Loucy (cell line): ENCODE data around the gene EFCAB5.

ENCODE experiments used
- H2AFZ ChIP-seq: fragments of 200-600 bp; sonication (generic); 2 replicates; pipeline ENCODE4 v1.6.0; 2016; ENCODE audit warnings: antibody characterized with exemption, mild to moderate bottlenecking, low read length, moderate library complexity
- H3F3A ChIP-seq: fragments of 200-600 bp; 2 replicates; pipeline ENCODE4 v1.6.0; 2016; ENCODE audit warnings: antibody characterized with exemption, low read depth, mild to moderate bottlenecking
- H3K27me3 ChIP-seq: fragments of 200-600 bp; sonication (generic); 2 replicates; pipeline ENCODE4 v1.6.1; 2014; ENCODE audit warnings: low read length, mild to moderate bottlenecking; ENCODE audit not compliant: insufficient read depth, poor library complexity, severe bottlenecking
- H3K36me3 ChIP-seq: fragments of 200-600 bp; sonication (generic); 2 replicates; pipeline ENCODE4 v1.6.1; 2016; ENCODE audit warnings: low read length; ENCODE audit not compliant: insufficient read depth
- H3K4me1 ChIP-seq: fragments of 200-600 bp; sonication (generic); 2 replicates; pipeline ENCODE4 v1.5.1; 2014; ENCODE audit warnings: low read length, mild to moderate bottlenecking; ENCODE audit not compliant: insufficient read depth, poor library complexity, severe bottlenecking
- H3K4me2 ChIP-seq: fragments of 200-600 bp; sonication (generic); 2 replicates; pipeline ENCODE4 v1.6.0; 2014; ENCODE audit warnings: antibody characterized with exemption, low read length, low read depth, mild to moderate bottlenecking; ENCODE audit not compliant: poor library complexity, severe bottlenecking
- H3K4me3 ChIP-seq: fragments of 200-600 bp; sonication (generic); 2 replicates; pipeline ENCODE4 v1.5.1; 2014; ENCODE audit warnings: low read length, mild to moderate bottlenecking, mixed read lengths; ENCODE audit not compliant: poor library complexity, severe bottlenecking
- H3K79me2 ChIP-seq: fragments of 200-600 bp; sonication (generic); 2 replicates; pipeline ENCODE4 v1.6.1; 2014; ENCODE audit warnings: low read length; ENCODE audit not compliant: insufficient read depth
- H3K9ac ChIP-seq: fragments of 200-600 bp; sonication (generic); 2 replicates; pipeline ENCODE4 v1.6.0; 2014; ENCODE audit warnings: mild to moderate bottlenecking, low read depth, low read length, moderate library complexity; ENCODE audit not compliant: poor library complexity, severe bottlenecking
- H3K9me2 ChIP-seq: fragments of 200-600 bp; sonication (generic); replicated peaks from 2 replicates; pipeline ENCODE4 v1.6.1; 2016; ENCODE audit warnings: low read depth, low read length, mixed read lengths
- H3K9me3 ChIP-seq: fragments of 200-600 bp; sonication (generic); 2 replicates; pipeline ENCODE4 v1.6.1; 2014; ENCODE audit warnings: mild to moderate bottlenecking, antibody characterized with exemption, low read length, low read depth; ENCODE audit not compliant: insufficient read depth
- H4K20me1 ChIP-seq: fragments of 200-600 bp; sonication (generic); 2 replicates; pipeline ENCODE4 v1.6.0; 2014; ENCODE audit warnings: antibody characterized with exemption, low read length, mild to moderate bottlenecking; ENCODE audit not compliant: insufficient read depth, poor library complexity, severe bottlenecking
- EZH2phosphoT487 ChIP-seq: fragments of 200-600 bp; IDR thresholded peaks from 2 replicates; pipeline ENCODE4 v1.6.1; 2018; ENCODE audit warnings: antibody characterized with exemption, mild to moderate bottlenecking, moderate library complexity, borderline replicate concordance
- TF ChIP-seq, protein P1 (sequence below): fragments of 200-600 bp; sonication (generic); conservative IDR thresholded peaks from 2 replicates; pipeline ENCODE4 v1.5.1; 2014; ENCODE audit warnings: mild to moderate bottlenecking, antibody characterized with exemption, low read length

The EFCAB5 gene

DNA sequence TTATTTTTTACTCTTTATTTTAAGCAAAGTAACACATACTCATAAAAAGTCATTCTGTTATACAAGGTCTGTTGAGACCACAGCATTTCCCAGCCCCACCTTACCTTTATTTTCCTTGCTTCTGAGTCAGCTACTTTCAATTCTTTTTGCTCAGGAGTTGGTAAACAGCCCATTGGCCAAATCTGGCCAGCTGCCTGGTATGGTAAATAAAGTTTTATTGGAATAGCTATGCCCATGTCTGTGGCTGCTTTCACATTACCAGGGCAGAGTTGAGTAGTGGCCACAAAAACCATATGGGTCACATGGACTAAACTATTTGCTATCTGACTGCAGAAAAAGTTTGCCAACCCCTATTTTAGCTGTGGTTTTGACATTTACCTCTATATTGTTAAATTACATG lies 171.8 kb downstream of the EFCAB5 start:
- H3K4me2 ChIP-seq = peak overlapping the region; percentile 42

DNA sequence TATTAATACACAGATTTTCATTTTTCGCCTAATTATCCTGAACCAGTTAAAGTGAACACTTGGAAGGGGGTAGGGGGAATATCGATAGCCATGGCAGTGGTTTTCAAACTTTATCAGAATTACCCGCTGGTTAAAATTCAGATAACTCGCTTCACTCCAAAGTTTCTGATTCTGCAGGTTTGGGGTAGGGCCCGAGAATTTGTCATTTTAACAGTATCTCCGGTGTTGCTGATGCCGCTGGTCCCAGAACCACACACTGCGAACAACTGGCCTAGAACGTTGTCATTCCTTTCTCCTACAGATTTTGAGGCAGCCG lies 174.9 kb downstream of the EFCAB5 start:
- peak overlapping the region; percentile 84 for H2AFZ ChIP-seq
- peak overlapping the region; percentile 92 for H3K4me3 ChIP-seq
- H3K9ac ChIP-seq = peak overlapping the region; percentile 96
- H3K79me2 ChIP-seq = peaks cover 47% of the 10 kb centered on the region
- 0 out of 2 replicates have a peak, but pooled peaks cover 5% of the 10 kb centered on the region for H3F3A ChIP-seq
- H3K9me2 ChIP-seq = no peaks in the 10 kb centered on the region
- H3K36me3 ChIP-seq = no peaks in the 10 kb centered on the region
- no peaks in the 10 kb centered on the region for H3K9me3 ChIP-seq
- H4K20me1 ChIP-seq = peaks cover 24% of the 10 kb centered on the region
- H3K4me2 ChIP-seq = peak overlapping the region; percentile 92
- peaks cover 44% of the 10 kb centered on the region for H3K4me1 ChIP-seq
- no peaks in the 10 kb centered on the region for H3K27me3 ChIP-seq
- TF ChIP-seq, protein P1, sequence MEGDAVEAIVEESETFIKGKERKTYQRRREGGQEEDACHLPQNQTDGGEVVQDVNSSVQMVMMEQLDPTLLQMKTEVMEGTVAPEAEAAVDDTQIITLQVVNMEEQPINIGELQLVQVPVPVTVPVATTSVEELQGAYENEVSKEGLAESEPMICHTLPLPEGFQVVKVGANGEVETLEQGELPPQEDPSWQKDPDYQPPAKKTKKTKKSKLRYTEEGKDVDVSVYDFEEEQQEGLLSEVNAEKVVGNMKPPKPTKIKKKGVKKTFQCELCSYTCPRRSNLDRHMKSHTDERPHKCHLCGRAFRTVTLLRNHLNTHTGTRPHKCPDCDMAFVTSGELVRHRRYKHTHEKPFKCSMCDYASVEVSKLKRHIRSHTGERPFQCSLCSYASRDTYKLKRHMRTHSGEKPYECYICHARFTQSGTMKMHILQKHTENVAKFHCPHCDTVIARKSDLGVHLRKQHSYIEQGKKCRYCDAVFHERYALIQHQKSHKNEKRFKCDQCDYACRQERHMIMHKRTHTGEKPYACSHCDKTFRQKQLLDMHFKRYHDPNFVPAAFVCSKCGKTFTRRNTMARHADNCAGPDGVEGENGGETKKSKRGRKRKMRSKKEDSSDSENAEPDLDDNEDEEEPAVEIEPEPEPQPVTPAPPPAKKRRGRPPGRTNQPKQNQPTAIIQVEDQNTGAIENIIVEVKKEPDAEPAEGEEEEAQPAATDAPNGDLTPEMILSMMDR = no peak
- TF ChIP-seq EZH2phosphoT487 = no peak

More for the DNA sequence above, 171.8 kb downstream of the EFCAB5 start:
- H3K36me3 ChIP-seq = no peaks in the 10 kb centered on the region
- peak overlapping the region; percentile 2 for H3K9ac ChIP-seq
- H4K20me1 ChIP-seq = peaks cover 11% of the 10 kb centered on the region
- H3K4me1 ChIP-seq = peaks cover 25% of the 10 kb centered on the region
- no peak for TF ChIP-seq EZH2phosphoT487
- TF ChIP-seq, protein P1 = no peak
- no peaks in the 10 kb centered on the region for H3K9me2 ChIP-seq
- H2AFZ ChIP-seq = peak overlapping the region; percentile 24; the same call in 1 of the 2 replicates
- H3K9me3 ChIP-seq = no peaks in the 10 kb centered on the region
- H3K4me3 ChIP-seq = peak overlapping the region; percentile 3
- H3F3A ChIP-seq = 0 out of 2 replicates have a peak, but pooled peaks cover 5% of the 10 kb centered on the region
- H3K79me2 ChIP-seq = peaks cover 16% of the 10 kb centered on the region
- H3K27me3 ChIP-seq = no peaks in the 10 kb centered on the region

DNA sequence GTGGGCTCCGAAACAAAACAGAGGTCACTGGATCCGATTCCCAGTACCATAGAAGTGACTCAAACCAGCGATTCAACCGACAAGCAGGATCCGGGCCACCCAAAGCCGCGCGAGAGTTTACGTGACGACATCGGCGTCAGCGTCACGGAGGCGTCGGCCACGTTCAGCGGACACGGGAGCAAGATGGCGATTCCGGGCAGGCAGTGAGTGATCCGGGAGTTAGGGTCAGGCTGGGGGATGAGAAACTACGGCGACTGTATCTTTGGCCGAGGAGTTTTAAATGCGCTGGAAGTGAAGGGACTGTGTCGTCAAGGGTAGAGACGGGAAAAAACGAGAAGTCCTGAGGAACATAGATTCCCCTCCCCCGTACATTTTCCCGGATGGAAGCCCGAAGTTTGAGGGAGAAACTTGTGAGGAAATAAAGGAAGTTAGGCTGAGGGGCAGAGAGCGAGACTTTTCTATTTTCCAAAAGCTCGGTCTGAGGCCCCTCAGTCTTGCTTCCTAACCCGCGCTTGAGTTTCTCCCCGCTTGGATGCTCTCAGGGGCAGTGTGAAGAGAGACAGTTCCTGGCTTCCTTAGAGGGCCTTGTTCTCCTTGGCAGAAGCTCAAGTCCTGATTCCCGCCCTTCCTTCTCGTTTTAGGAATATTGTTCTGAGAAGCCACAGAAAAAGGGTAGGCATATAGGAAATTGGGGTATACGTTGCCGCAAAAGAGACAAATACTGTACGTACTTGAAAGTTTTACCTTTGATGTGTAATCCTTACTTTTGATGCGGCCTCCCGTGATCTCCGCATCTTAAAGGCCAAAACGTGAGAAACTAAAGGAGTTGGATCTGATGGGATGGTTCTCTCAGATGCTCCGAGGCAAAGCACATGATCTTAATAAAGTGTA lies 175.5 kb downstream of the EFCAB5 start, which contains the start of gene NSRP1:
Gene NSRP1 (plus strand): TSS at position 156 of the 891 bp plus-strand sequence. CDS start 28 bp downstream, at position 184.
- no peaks in the 10 kb centered on the region for H3K9me2 ChIP-seq
- H3K79me2 ChIP-seq = peaks cover 52% of the 10 kb centered on the region
- H4K20me1 ChIP-seq = peaks cover 24% of the 10 kb centered on the region
- H3K36me3 ChIP-seq = no peaks in the 10 kb centered on the region
- H3F3A ChIP-seq = 0 out of 2 replicates have a peak, but pooled peaks cover 5% of the 10 kb centered on the region
- H3K4me1 ChIP-seq = peaks cover 44% of the 10 kb centered on the region
- no peak for TF ChIP-seq EZH2phosphoT487
- TF ChIP-seq, protein P1 = no peak
- H3K4me2 ChIP-seq = peak within 1 kb of the TSS; percentile 92
- H3K27me3 ChIP-seq = no peaks in the 10 kb centered on the region
- H3K9ac ChIP-seq = peak within 1 kb of the TSS; percentile 96
- peak within 1 kb of the TSS; percentile 84 for H2AFZ ChIP-seq
- peak within 1 kb of the TSS; percentile 92 for H3K4me3 ChIP-seq
- H3K9me3 ChIP-seq = no peaks in the 10 kb centered on the region
